B cell (primary cell): Measurements from ENCODE around the gene KIF23. TPM values are rescaled to one million over a fixed set of nuclear protein-coding genes. Genes with fewer than 3 reads are reported as not detected.

Source experiments
- ATAC-seq: fragments of 200-7000 bp; cut with Tn5 transposase; one replicate; pipeline ENCODE4 v1.10.0; 2021; ENCODE audit warnings: low read depth, mild to moderate bottlenecking, moderate number of reproducible peaks, moderate library complexity
- CTCF ChIA-PET: fragments of 350-600 bp; sonication (Branson Sonifier 250); formaldehyde crosslinking; loops from one replicate; lab custom pipeline; 2021; ENCODE audit warnings: antibody characterized with exemption, inconsistent platforms; lab: Charles Lee
- POLR2A ChIA-PET: fragments of 350-600 bp; sonication (Branson Sonifier 250); formaldehyde crosslinking; loops from one replicate; lab custom pipeline; 2021; ENCODE audit warnings: antibody characterized with exemption; lab: Charles Lee
- DNase-seq: peaks from one replicate; pipeline ENCODE4 v3.0.0; 2013
- H2AFZ ChIP-seq: 2 replicates; pipeline ENCODE4 v1.6.1; 2012; ENCODE audit warnings: mild to moderate bottlenecking, low read depth, low read length; ENCODE audit not compliant: insufficient read depth, poor library complexity, severe bottlenecking
- H3K27ac ChIP-seq, 2 donors: 1 replicate in 1 of 2; 2 replicates in 1 of 2; pipeline ENCODE4 v1.5.1; 2012 to 2013; ENCODE audit warnings: low read length in 2 of 2, mild to moderate bottlenecking in 2 of 2, moderate library complexity in 1 of 2
- H3K27me3 ChIP-seq, 4 experiments: fragments of 200-600 bp in 1 of 4; sonication (generic) in 1 of 4; replicated peaks in 1 of 4; 1 replicate in 2 of 4; 2 replicates in 2 of 4; pipeline versions ENCODE4 v1.6.1 to v1.7.0; 2013 to 2016; ENCODE audit warnings: low read length in 3 of 4, mild to moderate bottlenecking in 2 of 4, mixed read lengths in 1 of 4, moderate library complexity in 1 of 4; ENCODE audit not compliant: insufficient read depth in 4 of 4, control insufficient read depth in 3 of 4; ENCODE audit errors: control extremely low read depth in 1 of 4
- H3K36me3 ChIP-seq, 2 experiments: replicated peaks in 1 of 2; 1 replicate in 1 of 2; 2 replicates in 1 of 2; pipeline versions ENCODE4 v1.6.1 to v1.7.1; 2013; ENCODE audit warnings: low read length in 1 of 2; ENCODE audit not compliant: insufficient read depth in 2 of 2, control insufficient read depth in 1 of 2; ENCODE audit errors: control extremely low read depth in 1 of 2, extremely low read depth in 1 of 2
- H3K4me1 ChIP-seq, 2 donors: fragments of 200-600 bp in 1 of 2; sonication (generic) in 1 of 2; 1 replicate in 1 of 2; 2 replicates in 1 of 2; pipeline versions ENCODE4 v1.5.1 to v1.6.1; 2013 to 2017; ENCODE audit warnings: low read length in 2 of 2; ENCODE audit not compliant: control insufficient read depth in 2 of 2, insufficient read depth in 2 of 2
- H3K4me2 ChIP-seq: replicated peaks from 2 replicates; pipeline ENCODE3; 2012; ENCODE audit warnings: mild to moderate bottlenecking, low read depth, low read length; ENCODE audit not compliant: poor library complexity, severe bottlenecking
- H3K4me3 ChIP-seq, 5 experiments: fragments of 200-600 bp in 1 of 5; sonication (generic) in 1 of 5; 1 replicate in 3 of 5; 2 replicates in 2 of 5; pipeline versions ENCODE4 v1.5.1 to v1.7.0; 2011 to 2016; ENCODE audit warnings: low read length in 4 of 5, mild to moderate bottlenecking in 4 of 5, low read depth in 2 of 5, control low read depth in 1 of 5, moderate library complexity in 1 of 5; ENCODE audit not compliant: insufficient read depth in 1 of 5; ENCODE audit errors: control extremely low read depth in 1 of 5, extremely low read depth in 1 of 5
- H3K79me2 ChIP-seq: fragments of 200-600 bp; sonication (generic); one replicate; pipeline ENCODE4 v1.6.0; 2016; ENCODE audit warnings: low read length; ENCODE audit not compliant: control insufficient read depth, insufficient read depth
- H3K9ac ChIP-seq: fragments of 200-600 bp; sonication (generic); 2 replicates; pipeline ENCODE4 v1.6.1; 2017; ENCODE audit warnings: mild to moderate bottlenecking, low read length, moderate library complexity
- H3K9me3 ChIP-seq, 3 donors: one replicate each; pipeline versions ENCODE4 v1.6.1 to v1.7.1; 2013; ENCODE audit warnings: low read length in 2 of 3; ENCODE audit not compliant: control insufficient read depth in 2 of 3, insufficient read depth in 1 of 3; ENCODE audit errors: control extremely low read depth in 1 of 3
- H4K20me1 ChIP-seq: 2 replicates; pipeline ENCODE4 v1.6.0; 2012; ENCODE audit warnings: mild to moderate bottlenecking, low read length; ENCODE audit not compliant: insufficient read depth, control insufficient read depth, poor library complexity, severe bottlenecking
- H3K27ac Mint-ChIP-seq: one replicate; pipeline ENCODE4 v1.8.0; 2021; ENCODE audit warnings: mixed read lengths
- H3K27me3 Mint-ChIP-seq: one replicate; pipeline ENCODE4 v1.8.0; 2021; ENCODE audit warnings: mixed read lengths
- H3K4me1 Mint-ChIP-seq: one replicate; pipeline ENCODE4 v1.8.0; 2021; ENCODE audit warnings: mixed read lengths
- H3K4me3 Mint-ChIP-seq: one replicate; pipeline ENCODE4 v1.8.0; 2021; ENCODE audit warnings: mixed read lengths
- H3K9me3 Mint-ChIP-seq: one replicate; pipeline ENCODE4 v1.8.0; 2022; ENCODE audit warnings: mixed read lengths; ENCODE audit not compliant: insufficient read depth
- CTCF ChIP-seq: fragments of 200-600 bp; IDR thresholded peaks from one replicate; pipeline ENCODE4 v1.8.0; 2022; ENCODE audit warnings: antibody characterized with exemption, mild to moderate bottlenecking
- EZH2 ChIP-seq: IDR thresholded peaks from 2 replicates; pipeline ENCODE4 v1.6.1; 2012; ENCODE audit warnings: borderline replicate concordance, low read depth, mild to moderate bottlenecking, moderate library complexity, low read length; ENCODE audit not compliant: insufficient read depth, poor library complexity, severe bottlenecking
- WGBS: methylation state at CpG from one replicate; pipeline ENCODE4 v1.1.5; 2013; ENCODE audit warnings: missing lambda C conversion rate; ENCODE audit not compliant: insufficient coverage; 5-methylcytosine and 5-hydroxymethylcytosine counted together
- intact Hi-C: fragments of 100-400 bp; cut with micrococcal nuclease; formaldehyde crosslinking; loops from one replicate; pipeline ENCODE4 v1.10.0; 2022
- polyA plus RNA-seq: library from polyadenylated mRNA; depleted of rRNA; stranded (reverse); fragments of >200 nt; gene quantifications from 2 replicates; pipeline ENCODE4 v1.2.3, GENCODE V29; 2012
- total RNA-seq, 2 donors: library from RNA; stranded (reverse); fragments of 120-200 nt in 1 of 2; gene quantifications; 1 replicate in 1 of 2; 2 replicates in 1 of 2; pipeline versions ENCODE4 v1.2.3 to v1.2.4, GENCODE V29; 2013 to 2022

KIF23 gene
- total and polyA plus RNA-seq, 2 donors (not counting 1 experiment from before 2014, with no cell fraction given): 0.30 to 0.34 TPM

- ChIA-PET POLR2A (interaction anchor here (0.6 kb wide), 1 partner anchor 1478 kb away, joined by 3 read pairs; no protein-coding TSS in a partner anchor), CTCF (interaction anchor here (5.3 kb wide), 1 partner anchor 8 kb away, joined by 42 read pairs; no protein-coding TSS in a partner anchor)
- Histone ChIP-seq H3K27ac (no peak overlapping the region), H3K79me2 (peaks cover 25% of the 10 kb centered on the region), H3K4me1 (peaks cover 26% of the 10 kb centered on the region in 2 donors), H3K4me3 (no peak overlapping the region), H3K4me2 (peak overlapping the region; percentile 80), H3K9ac (no peak overlapping the region), H3K36me3 (peaks cover 0 to 35% of the 10 kb centered on the region in 2 experiments), H3K9me3 (no peaks in the 10 kb centered on the region), H2AFZ (no peak overlapping the region), H4K20me1 (peaks cover 40% of the 10 kb centered on the region), H3K27me3 (no peaks in the 10 kb centered on the region)
- Mint-ChIP-seq H3K27me3 (no peaks in the 10 kb centered on the region), H3K4me3 (peak overlapping the region; percentile 100), H3K4me1 (peaks cover 43% of the 10 kb centered on the region), H3K27ac (peak overlapping the region; percentile 73), H3K9me3 (no peaks in the 10 kb centered on the region)
- TF ChIP-seq EZH2: no peak
- no peak for TF ChIP-seq CTCF
- no peak for DNase-seq
- WGBS: 59% methylated on average over 5 of the region's 5 CpGs
- no peak for ATAC-seq
- intact Hi-C loops: loop anchor here (5.0 kb wide), 2 partner anchors 642 to 1072 kb away; partner anchors contain the start of gene TLE3
Measured at GRCh38 chr15:69454953-69455352, 40.8 kb downstream of the KIF23 start.
